22Rv1 (cell line): Measurements from ENCODE around the gene RPGR.

Source experiments
- ZFX ChIP-seq: fragments of 450-650 bp; IDR thresholded peaks from 2 replicates; pipeline ENCODE4 v1.6.1; 2017; ENCODE audit warnings: antibody characterized with exemption, borderline replicate concordance
- TF ChIP-seq, protein P1 (sequence below): fragments of 450-650 bp; IDR thresholded peaks from 2 replicates; pipeline ENCODE4 v1.5.1; 2017; ENCODE audit warnings: mild to moderate bottlenecking

DNA sequence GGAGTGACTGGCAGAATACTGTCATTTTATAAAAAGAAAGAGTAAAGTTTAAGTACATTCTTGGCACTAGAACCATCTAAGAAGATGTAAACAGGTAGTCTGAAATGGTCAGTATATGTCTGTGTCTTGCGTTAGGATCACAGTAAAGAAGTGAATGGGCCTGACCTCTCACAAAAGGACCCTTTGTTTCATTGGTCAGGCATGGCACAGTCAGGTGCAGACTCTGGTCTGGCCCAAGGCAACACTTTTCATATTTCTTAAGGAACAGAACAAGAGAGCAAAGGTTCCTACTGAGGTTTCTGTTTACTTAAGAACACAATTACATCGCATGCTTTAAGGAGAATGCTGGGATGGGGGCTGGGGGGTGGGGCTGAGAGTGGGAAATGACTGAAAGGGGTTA lies 48.1 kb downstream of the RPGR start:
- TF ChIP-seq, protein P1, sequence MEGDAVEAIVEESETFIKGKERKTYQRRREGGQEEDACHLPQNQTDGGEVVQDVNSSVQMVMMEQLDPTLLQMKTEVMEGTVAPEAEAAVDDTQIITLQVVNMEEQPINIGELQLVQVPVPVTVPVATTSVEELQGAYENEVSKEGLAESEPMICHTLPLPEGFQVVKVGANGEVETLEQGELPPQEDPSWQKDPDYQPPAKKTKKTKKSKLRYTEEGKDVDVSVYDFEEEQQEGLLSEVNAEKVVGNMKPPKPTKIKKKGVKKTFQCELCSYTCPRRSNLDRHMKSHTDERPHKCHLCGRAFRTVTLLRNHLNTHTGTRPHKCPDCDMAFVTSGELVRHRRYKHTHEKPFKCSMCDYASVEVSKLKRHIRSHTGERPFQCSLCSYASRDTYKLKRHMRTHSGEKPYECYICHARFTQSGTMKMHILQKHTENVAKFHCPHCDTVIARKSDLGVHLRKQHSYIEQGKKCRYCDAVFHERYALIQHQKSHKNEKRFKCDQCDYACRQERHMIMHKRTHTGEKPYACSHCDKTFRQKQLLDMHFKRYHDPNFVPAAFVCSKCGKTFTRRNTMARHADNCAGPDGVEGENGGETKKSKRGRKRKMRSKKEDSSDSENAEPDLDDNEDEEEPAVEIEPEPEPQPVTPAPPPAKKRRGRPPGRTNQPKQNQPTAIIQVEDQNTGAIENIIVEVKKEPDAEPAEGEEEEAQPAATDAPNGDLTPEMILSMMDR, result no peak
- TF ChIP-seq ZFX, result no peak
